SK-N-SH (cell line): ENCODE results near the gene ST6GALNAC5. TPM values are rescaled to one million over a fixed set of nuclear protein-coding genes. Genes with fewer than 3 reads are reported as not detected.
A peak's percentile ranks its signal among the peaks of the same experiment; 100 is the strongest.
"Not testable (repeated sequence)": the region's sequence is repeated elsewhere in the genome, so short reads cannot be mapped to it uniquely, and the experiment has no call there.

Experiments used
- CTCF ChIA-PET: fragments of 300-600, 350-600 bp; formaldehyde crosslinking; extraction: SDS; loops from one replicate; lab custom pipeline; 2021; lab: Yijun Ruan, JAX
- POLR2A ChIA-PET: fragments of 350-600 bp; sonication (Branson Sonifier 250); formaldehyde crosslinking; extraction: SDS; loops from one replicate; lab custom pipeline; 2020; ENCODE audit warnings: antibody characterized with exemption, inconsistent platforms; lab: Yijun Ruan, JAX
- DNase-seq: peaks from one replicate; pipeline ENCODE4 v3.0.0; 2012
- H2AFZ ChIP-seq: fragments of 200-600 bp; sonication (generic); 2 replicates; pipeline ENCODE4 v1.8.1; 2016; ENCODE audit warnings: antibody characterized with exemption, mild to moderate bottlenecking, low read depth
- H3F3A ChIP-seq: fragments of 200-600 bp; sonication (generic); replicated peaks from 2 replicates; pipeline ENCODE3; 2016; ENCODE audit warnings: antibody characterized with exemption, mild to moderate bottlenecking; ENCODE audit not compliant: insufficient read depth
- H3K27ac ChIP-seq, 2 experiments: fragments of 200-500 bp in 1 of 2; fragments of 200-600 bp in 1 of 2; sonication (Bioruptor generic) in 1 of 2; sonication (generic), shearing (Covaris generic) in 1 of 2; 2 replicates each; pipeline versions ENCODE4 v1.5.1 to v1.6.1; 2014 to 2016; ENCODE audit warnings: low read depth in 2 of 2, inconsistent platforms in 1 of 2, low read length in 1 of 2, mild to moderate bottlenecking in 1 of 2, mixed read lengths in 1 of 2
- H3K27me3 ChIP-seq: fragments of 200-600 bp; sonication (generic), shearing (Covaris generic); 2 replicates; pipeline ENCODE4 v1.6.1; 2016; ENCODE audit warnings: mixed run types; ENCODE audit not compliant: insufficient read depth
- H3K36me3 ChIP-seq, 2 experiments: fragments of 200-500 bp in 1 of 2; fragments of 200-600 bp in 1 of 2; sonication (Bioruptor generic) in 1 of 2; sonication (generic) in 1 of 2; replicated peaks in 1 of 2; 2 replicates each; pipeline versions ENCODE3 to v1.5.1; 2014 to 2016; ENCODE audit warnings: low read length in 1 of 2, mild to moderate bottlenecking in 1 of 2; ENCODE audit not compliant: insufficient read depth in 2 of 2, control insufficient read depth in 1 of 2
- H3K4me1 ChIP-seq, 2 experiments: fragments of 200-500 bp in 1 of 2; fragments of 200-600 bp in 1 of 2; sonication (Bioruptor generic) in 1 of 2; sonication (generic), shearing (Covaris generic) in 1 of 2; 2 replicates each; pipeline versions ENCODE4 v1.5.1 to v1.6.1; 2014 to 2016; ENCODE audit warnings: low read depth in 1 of 2, low read length in 1 of 2, mixed run types in 1 of 2; ENCODE audit not compliant: insufficient read depth in 2 of 2, control insufficient read depth in 1 of 2
- H3K4me2 ChIP-seq: fragments of 200-600 bp; sonication (generic), shearing (Covaris generic); 2 replicates; pipeline ENCODE4 v1.6.1; 2017; ENCODE audit warnings: mixed run types
- H3K4me3 ChIP-seq, 2 experiments: fragments of 200-500 bp in 1 of 2; fragments of 200-600 bp in 1 of 2; sonication (Bioruptor generic) in 1 of 2; sonication (generic), shearing (Covaris generic) in 1 of 2; 2 replicates each; pipeline versions ENCODE4 v1.5.1 to v1.8.1; 2014 to 2016; ENCODE audit warnings: low read depth in 2 of 2, inconsistent platforms in 1 of 2, low read length in 1 of 2, mild to moderate bottlenecking in 1 of 2, mixed read lengths in 1 of 2, moderate library complexity in 1 of 2
- H3K79me2 ChIP-seq: fragments of 200-600 bp; sonication (generic); 2 replicates; pipeline ENCODE4 v1.8.1; 2017; ENCODE audit warnings: mild to moderate bottlenecking; ENCODE audit not compliant: insufficient read depth
- H3K9ac ChIP-seq: fragments of 200-600 bp; sonication (generic); 2 replicates; pipeline ENCODE4 v1.6.1; 2017; ENCODE audit warnings: mixed run types
- H3K9me2 ChIP-seq: fragments of 200-600 bp; sonication (generic); 2 replicates; pipeline ENCODE4 v1.6.1; 2017; ENCODE audit warnings: mixed run types
- H3K9me3 ChIP-seq: fragments of 200-600 bp; sonication (generic); 2 replicates; pipeline ENCODE4 v1.6.1; 2017; ENCODE audit warnings: mixed run types, mild to moderate bottlenecking, moderate library complexity
- H4K20me1 ChIP-seq: fragments of 200-600 bp; sonication (generic); 2 replicates; pipeline ENCODE4 v1.6.1; 2017; ENCODE audit warnings: mild to moderate bottlenecking, mixed run types; ENCODE audit not compliant: insufficient read depth
- FOSL2 ChIP-seq: IDR thresholded peaks from 2 replicates; pipeline ENCODE4 v1.4.0; 2012; ENCODE audit warnings: low read depth, mild to moderate bottlenecking, moderate library complexity, borderline replicate concordance
- JUND ChIP-seq: IDR thresholded peaks from 2 replicates; pipeline ENCODE4 v1.4.0; 2012
- RCOR1 ChIP-seq: fragments of 150-350 bp; IDR thresholded peaks from 2 replicates; pipeline ENCODE4 v1.6.1; 2017; ENCODE audit warnings: antibody characterized with exemption, low read length
- RFX5 ChIP-seq: IDR thresholded peaks from 2 replicates; pipeline ENCODE4 v1.6.1; 2012; ENCODE audit warnings: mild to moderate bottlenecking, improper control_type of control experiment, low read length
- TCF12 ChIP-seq: IDR thresholded peaks from 2 replicates; pipeline ENCODE4 v1.4.0; 2012
- polyA plus RNA-seq, 3 experiments: library from polyadenylated mRNA; depleted of rRNA; stranded (reverse); fragments of >200 nt; gene quantifications; 2 replicates each; pipeline ENCODE4 v1.2.3, GENCODE V29; 2012
- TF ChIP-seq, protein P1 (sequence below): IDR thresholded peaks from 2 replicates; pipeline ENCODE4; 2012
- TF ChIP-seq, protein P2 (sequence below): IDR thresholded peaks from 2 replicates; pipeline ENCODE4 v1.4.0; 2012; ENCODE audit warnings: low read depth, borderline replicate concordance
- TF ChIP-seq, protein P3 (sequence below): IDR thresholded peaks from 2 replicates; pipeline ENCODE4 v1.4.0; 2012; ENCODE audit warnings: low read depth, borderline replicate concordance
- TF ChIP-seq, protein P4 (sequence below): fragments of 150-350 bp; IDR thresholded peaks from 2 replicates; pipeline ENCODE4 v1.6.1; 2017; ENCODE audit warnings: antibody characterized with exemption, low read length, low read depth, borderline replicate concordance

Gene ST6GALNAC5
- polyA plus RNA-seq, 1 of the 3 experiments (the other 2 are of a cell fraction): 10.6 TPM

DNA sequence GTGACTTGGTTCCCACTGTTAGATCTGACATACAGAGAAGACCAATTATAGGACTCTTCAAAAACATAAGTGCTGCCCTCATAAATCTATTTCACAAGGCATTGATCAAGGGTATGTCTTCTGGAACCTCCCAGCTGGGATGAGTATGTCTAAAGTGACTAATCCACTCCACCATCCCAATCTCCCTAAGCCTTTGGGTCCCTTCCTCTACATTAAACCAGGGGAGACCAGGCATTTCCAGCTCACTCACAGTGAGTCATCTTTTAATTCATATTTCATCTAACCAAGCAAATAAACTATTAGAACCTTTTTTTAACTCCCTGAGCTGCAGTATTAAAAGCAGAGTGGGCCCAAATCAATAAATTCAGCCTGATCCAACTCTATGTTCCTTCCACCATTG is 11.7 kb downstream of the ST6GALNAC5 start:
- H3K4me1 ChIP-seq, H3K9me3 ChIP-seq, H3K36me3 ChIP-seq, H4K20me1 ChIP-seq, H3K27me3 ChIP-seq, POLR2A ChIA-PET, DNase-seq, H3K27ac ChIP-seq, H3K4me2 ChIP-seq, H3K9me2 ChIP-seq, H3F3A ChIP-seq, H2AFZ ChIP-seq, H3K79me2 ChIP-seq, H3K4me3 ChIP-seq, H3K9ac ChIP-seq: not testable (repeated sequence)
- CTCF ChIA-PET: interaction anchor here (1.4 kb wide), 1 partner anchor 725 kb away, joined by 5 read pairs; no protein-coding TSS in a partner anchor
- TF ChIP-seq FOSL2 (peak; percentile 65; the same call in 1 of the 2 replicates), JUND (peak; percentile 37), TCF12 (peak; percentile 48; the same call in 1 of the 2 replicates)
- TF ChIP-seq, protein P1, sequence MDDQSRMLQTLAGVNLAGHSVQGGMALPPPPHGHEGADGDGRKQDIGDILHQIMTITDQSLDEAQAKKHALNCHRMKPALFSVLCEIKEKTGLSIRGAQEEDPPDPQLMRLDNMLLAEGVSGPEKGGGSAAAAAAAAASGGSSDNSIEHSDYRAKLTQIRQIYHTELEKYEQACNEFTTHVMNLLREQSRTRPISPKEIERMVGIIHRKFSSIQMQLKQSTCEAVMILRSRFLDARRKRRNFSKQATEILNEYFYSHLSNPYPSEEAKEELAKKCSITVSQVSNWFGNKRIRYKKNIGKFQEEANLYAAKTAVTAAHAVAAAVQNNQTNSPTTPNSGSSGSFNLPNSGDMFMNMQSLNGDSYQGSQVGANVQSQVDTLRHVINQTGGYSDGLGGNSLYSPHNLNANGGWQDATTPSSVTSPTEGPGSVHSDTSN: peak; percentile 49; the same call in 1 of the 2 replicates

DNA sequence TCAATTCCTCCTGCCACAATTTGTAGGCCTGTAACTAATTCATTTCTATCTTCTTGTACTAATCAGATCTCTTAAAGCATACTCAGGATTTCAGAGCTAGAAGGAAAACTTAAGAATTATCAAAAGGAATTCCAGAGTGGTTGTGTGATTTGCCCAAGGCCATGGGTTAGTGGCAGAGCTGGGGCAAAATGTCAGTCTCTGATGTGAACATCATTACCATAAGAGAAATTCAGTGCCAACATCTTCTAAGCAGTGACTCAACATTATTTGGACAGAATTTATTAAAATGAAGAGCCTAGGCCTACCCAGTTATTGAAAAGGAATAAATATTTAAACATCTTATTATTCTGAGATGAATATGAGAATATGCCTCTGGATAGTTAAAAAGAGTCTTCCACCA is 14.5 kb downstream of the ST6GALNAC5 start:
- Histone ChIP-seq H3K4me3 (no peak overlapping the region), H3K27me3 (no peaks in the 10 kb centered on the region), H3K27ac (no peak overlapping the region; a peak in 1 of 4 replicates), H3K36me3 (peaks cover 0 to 2% of the 10 kb centered on the region in 2 experiments), H3K79me2 (no peaks in the 10 kb centered on the region), H3K9me3 (no peaks in the 10 kb centered on the region), H3K9ac (no peak overlapping the region), H3F3A (no peaks in the 10 kb centered on the region), H4K20me1 (no peaks in the 10 kb centered on the region), H2AFZ (no peak overlapping the region), H3K9me2 (no peaks in the 10 kb centered on the region), H3K4me1 (peaks cover 0 to 7% of the 10 kb centered on the region in 2 experiments; a peak in 1 of 4 replicates), H3K4me2 (no peak overlapping the region)
- POLR2A ChIA-PET: no interaction called here
- TF ChIP-seq, protein P2, sequence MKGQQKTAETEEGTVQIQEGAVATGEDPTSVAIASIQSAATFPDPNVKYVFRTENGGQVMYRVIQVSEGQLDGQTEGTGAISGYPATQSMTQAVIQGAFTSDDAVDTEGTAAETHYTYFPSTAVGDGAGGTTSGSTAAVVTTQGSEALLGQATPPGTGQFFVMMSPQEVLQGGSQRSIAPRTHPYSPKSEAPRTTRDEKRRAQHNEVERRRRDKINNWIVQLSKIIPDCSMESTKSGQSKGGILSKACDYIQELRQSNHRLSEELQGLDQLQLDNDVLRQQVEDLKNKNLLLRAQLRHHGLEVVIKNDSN: no peak
- no peak for TF ChIP-seq RCOR1
- no peak for TF ChIP-seq RFX5
- TF ChIP-seq, protein P3, sequence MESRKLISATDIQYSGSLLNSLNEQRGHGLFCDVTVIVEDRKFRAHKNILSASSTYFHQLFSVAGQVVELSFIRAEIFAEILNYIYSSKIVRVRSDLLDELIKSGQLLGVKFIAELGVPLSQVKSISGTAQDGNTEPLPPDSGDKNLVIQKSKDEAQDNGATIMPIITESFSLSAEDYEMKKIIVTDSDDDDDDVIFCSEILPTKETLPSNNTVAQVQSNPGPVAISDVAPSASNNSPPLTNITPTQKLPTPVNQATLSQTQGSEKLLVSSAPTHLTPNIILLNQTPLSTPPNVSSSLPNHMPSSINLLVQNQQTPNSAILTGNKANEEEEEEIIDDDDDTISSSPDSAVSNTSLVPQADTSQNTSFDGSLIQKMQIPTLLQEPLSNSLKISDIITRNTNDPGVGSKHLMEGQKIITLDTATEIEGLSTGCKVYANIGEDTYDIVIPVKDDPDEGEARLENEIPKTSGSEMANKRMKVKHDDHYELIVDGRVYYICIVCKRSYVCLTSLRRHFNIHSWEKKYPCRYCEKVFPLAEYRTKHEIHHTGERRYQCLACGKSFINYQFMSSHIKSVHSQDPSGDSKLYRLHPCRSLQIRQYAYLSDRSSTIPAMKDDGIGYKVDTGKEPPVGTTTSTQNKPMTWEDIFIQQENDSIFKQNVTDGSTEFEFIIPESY: no peak
- TF ChIP-seq, protein P4, sequence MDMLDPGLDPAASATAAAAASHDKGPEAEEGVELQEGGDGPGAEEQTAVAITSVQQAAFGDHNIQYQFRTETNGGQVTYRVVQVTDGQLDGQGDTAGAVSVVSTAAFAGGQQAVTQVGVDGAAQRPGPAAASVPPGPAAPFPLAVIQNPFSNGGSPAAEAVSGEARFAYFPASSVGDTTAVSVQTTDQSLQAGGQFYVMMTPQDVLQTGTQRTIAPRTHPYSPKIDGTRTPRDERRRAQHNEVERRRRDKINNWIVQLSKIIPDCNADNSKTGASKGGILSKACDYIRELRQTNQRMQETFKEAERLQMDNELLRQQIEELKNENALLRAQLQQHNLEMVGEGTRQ: no peak
- CTCF ChIA-PET: interaction anchor here (0.6 kb wide), 1 partner anchor 708 kb away, joined by 3 read pairs; no protein-coding TSS in a partner anchor
- DNase-seq: no peak
